ENCODE data around the gene ADD3. TPM values are rescaled to one million over a fixed set of nuclear protein-coding genes. Genes with fewer than 3 reads are reported as not detected.
"Not testable (repeated sequence)": the region's sequence is repeated elsewhere in the genome, so short reads cannot be mapped to it uniquely, and the experiment has no call there.

The ADD3 gene
- total RNA-seq, 1 donor from 2014 or later: 115 TPM

- DNase-seq (peak; percentile 29), ATAC-seq (ENCODE audit: poor library complexity) (peak; percentile 60)
- intact Hi-C loops (cut with DNase I): loop anchor here (10.0 kb wide), 1 partner anchor 109 kb away; the partner anchor contains the start of gene ADD3
These were observed 106.0 kb downstream of the ADD3 start for GRCh38 chr10:110113670-110114337.

GRCh38 chr10:110114668-110115067 is 106.9 kb downstream of the ADD3 start:
- ATAC-seq (ENCODE audit: poor library complexity); DNase-seq: not testable (repeated sequence)
- intact Hi-C loops (cut with DNase I): loop anchor here (5.0 to 10.0 kb wide), 2 partner anchors 110 to 222 kb away; partner anchors contain the start of gene ADD3

- intact Hi-C loops (cut with DNase I): loop anchor here (5.0 to 10.0 kb wide), 2 partner anchors 111 to 224 kb away; partner anchors contain the start of gene ADD3
- no peak for DNase-seq
- no peak for ATAC-seq (ENCODE audit: poor library complexity)
These were observed 108.2 kb downstream of the ADD3 start for GRCh38 chr10:110115784-110116520.

- no peak for DNase-seq
- intact Hi-C loops (cut with DNase I): loop anchor here (5.0 to 10.0 kb wide), 2 partner anchors 114 to 227 kb away; partner anchors contain the start of gene ADD3
- ATAC-seq (ENCODE audit: poor library complexity): peak; percentile 94
These were observed 111.3 kb downstream of the ADD3 start for GRCh38 chr10:110118891-110119621.

GRCh38 chr10:110123594-110123993 is 115.8 kb downstream of the ADD3 start:
- intact Hi-C loops (cut with DNase I): no loop called here
- ATAC-seq (ENCODE audit: poor library complexity): no peak
- no peak for DNase-seq

- DNase-seq: no peak
- no peak for ATAC-seq (ENCODE audit: poor library complexity)
- intact Hi-C loops (cut with DNase I): no loop called here
These were observed 121.7 kb downstream of the ADD3 start for GRCh38 chr10:110129490-110129889.

- DNase-seq: no peak
These were observed 127.1 kb downstream of the ADD3 start for GRCh38 chr10:110134917-110135316.

GRCh38 chr10:110135836-110136235 is 128.1 kb downstream of the ADD3 start:
- intact Hi-C loops (cut with DNase I): loop anchor here (5.0 kb wide), 1 partner anchor 141 kb away; no protein-coding TSS in a partner anchor

More at GRCh38 chr10:110134917-110135316, 127.1 kb downstream of the ADD3 start:
- intact Hi-C loops (cut with DNase I): loop anchor here (5.0 kb wide), 1 partner anchor 142 kb away; no protein-coding TSS in a partner anchor
- no peak for ATAC-seq (ENCODE audit: poor library complexity)

GRCh38 chr10:110137142-110137545 is 129.4 kb downstream of the ADD3 start:
- intact Hi-C loops (cut with DNase I): loop anchor here (5.0 kb wide), 1 partner anchor 140 kb away; no protein-coding TSS in a partner anchor
- DNase-seq: no peak
- peak; percentile 81 for ATAC-seq (ENCODE audit: poor library complexity)

More at GRCh38 chr10:110135836-110136235, 128.1 kb downstream of the ADD3 start:
- not testable (repeated sequence) for DNase-seq; ATAC-seq (ENCODE audit: poor library complexity)

GRCh38 chr10:110138197-110138812 is 130.5 kb downstream of the ADD3 start:
- intact Hi-C loops (cut with DNase I): loop anchor here (5.0 kb wide), 1 partner anchor 139 kb away; no protein-coding TSS in a partner anchor
- ATAC-seq (ENCODE audit: poor library complexity) (peak; percentile 69), DNase-seq (no peak)

GRCh38 chr10:110141185-110141584 is 133.4 kb downstream of the ADD3 start:
- ATAC-seq (ENCODE audit: poor library complexity): no peak
- intact Hi-C loops (cut with DNase I): loop anchor here (5.0 kb wide), 1 partner anchor 66 kb away; the partner anchor contains the start of gene MXI1
- no peak for DNase-seq

- DNase-seq (peak; percentile 79), ATAC-seq (ENCODE audit: poor library complexity) (peak; percentile 83)
- intact Hi-C loops (cut with DNase I): loop anchor here (5.0 kb wide), 1 partner anchor 65 kb away; the partner anchor contains the start of gene MXI1
These were observed 134.3 kb downstream of the ADD3 start for GRCh38 chr10:110141871-110142635.

GRCh38 chr10:110142965-110143364 is 135.2 kb downstream of the ADD3 start:
- DNase-seq: no peak
- intact Hi-C loops (cut with DNase I): loop anchor here (5.0 kb wide), 1 partner anchor 64 kb away; the partner anchor contains the start of gene MXI1
- ATAC-seq (ENCODE audit: poor library complexity): no peak

- no peak for ATAC-seq (ENCODE audit: poor library complexity)
- intact Hi-C loops (cut with DNase I): loop anchor here (5.0 kb wide), 1 partner anchor 63 kb away; the partner anchor contains the start of gene MXI1
- no peak for DNase-seq
These were observed 136.7 kb downstream of the ADD3 start for GRCh38 chr10:110144507-110144906.

GRCh38 chr10:110147961-110148360 is 140.2 kb downstream of the ADD3 start:
- ATAC-seq (ENCODE audit: poor library complexity): no peak
- intact Hi-C loops (cut with DNase I): no loop called here
- no peak for DNase-seq

GRCh38 chr10:110149259-110149658 is 141.5 kb downstream of the ADD3 start:
- DNase-seq: no peak
- ATAC-seq (ENCODE audit: poor library complexity): no peak
- intact Hi-C loops (cut with DNase I): no loop called here

- intact Hi-C loops (cut with DNase I): no loop called here
- no peak for DNase-seq
- no peak for ATAC-seq (ENCODE audit: poor library complexity)
These were observed 142.3 kb downstream of the ADD3 start for GRCh38 chr10:110150046-110150445.

All from Right ventricle myocardium superior (tissue), 1 donor.